GM04504 (cell line): Measurements from ENCODE around the gene HNF4A.
"Not testable (repeated sequence)": the region's sequence is repeated elsewhere in the genome, so short reads cannot be mapped to it uniquely, and the experiment has no call there.

ENCODE experiments used
- DNase-seq: peaks from one replicate; pipeline ENCODE4 v3.0.0-alpha.2; 2012; ENCODE audit warnings: low read depth

Gene HNF4A

GRCh38 chr20:44471481-44471882, 116.0 kb downstream of the HNF4A start:
- DNase-seq = no peak

GRCh38 chr20:44472283-44472682, 116.8 kb downstream of the HNF4A start:
- DNase-seq = not testable (repeated sequence)

- DNase-seq = no peak
Measured at GRCh38 chr20:44475372-44475693, 119.8 kb downstream of the HNF4A start.

GRCh38 chr20:44475694-44476560, 120.4 kb downstream of the HNF4A start, which contains the start of gene TTPAL:
TTPAL (plus strand) TSS chr20:44475874; CDS start chr20:44480000, 4,126 bp downstream.
- DNase-seq = peak; percentile 66

DNA sequence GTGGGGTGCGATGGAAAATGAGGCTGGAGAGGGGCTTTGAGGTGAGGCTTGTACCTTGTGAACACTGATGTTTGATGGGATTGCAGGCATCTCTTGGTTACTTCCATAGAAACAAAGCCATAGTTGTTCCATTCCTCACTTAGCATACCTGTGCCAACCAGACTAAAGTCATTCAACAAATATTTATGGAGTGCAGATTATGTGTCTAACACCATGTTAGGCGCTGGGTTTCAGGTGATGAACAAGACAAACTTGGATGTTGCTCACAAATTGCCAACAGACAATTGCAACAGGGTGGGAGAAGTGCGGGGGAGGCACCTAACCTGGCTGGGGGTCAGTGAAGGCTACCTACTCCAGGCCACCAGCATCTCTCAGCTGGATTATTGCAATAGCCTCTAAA, 121.7 kb downstream of the HNF4A start:
- DNase-seq = no peak

GRCh38 chr20:44478206-44478605, 122.7 kb downstream of the HNF4A start:
- no peak for DNase-seq

- DNase-seq = no peak
Measured at GRCh38 chr20:44479643-44480042, 124.1 kb downstream of the HNF4A start.

DNA sequence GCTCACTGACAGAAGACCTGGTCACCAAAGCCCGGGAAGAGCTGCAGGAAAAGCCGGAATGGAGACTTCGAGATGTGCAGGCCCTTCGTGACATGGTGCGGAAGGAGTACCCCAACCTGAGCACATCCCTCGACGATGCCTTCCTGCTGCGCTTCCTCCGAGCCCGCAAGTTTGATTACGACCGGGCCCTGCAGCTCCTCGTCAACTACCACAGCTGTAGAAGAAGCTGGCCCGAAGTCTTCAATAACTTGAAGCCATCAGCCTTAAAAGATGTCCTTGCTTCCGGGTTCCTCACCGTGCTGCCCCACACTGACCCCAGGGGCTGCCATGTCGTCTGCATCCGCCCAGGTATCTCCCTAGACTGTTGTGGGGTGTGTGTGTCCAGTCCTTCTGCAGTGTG, 124.6 kb downstream of the HNF4A start:
- no peak for DNase-seq

DNA sequence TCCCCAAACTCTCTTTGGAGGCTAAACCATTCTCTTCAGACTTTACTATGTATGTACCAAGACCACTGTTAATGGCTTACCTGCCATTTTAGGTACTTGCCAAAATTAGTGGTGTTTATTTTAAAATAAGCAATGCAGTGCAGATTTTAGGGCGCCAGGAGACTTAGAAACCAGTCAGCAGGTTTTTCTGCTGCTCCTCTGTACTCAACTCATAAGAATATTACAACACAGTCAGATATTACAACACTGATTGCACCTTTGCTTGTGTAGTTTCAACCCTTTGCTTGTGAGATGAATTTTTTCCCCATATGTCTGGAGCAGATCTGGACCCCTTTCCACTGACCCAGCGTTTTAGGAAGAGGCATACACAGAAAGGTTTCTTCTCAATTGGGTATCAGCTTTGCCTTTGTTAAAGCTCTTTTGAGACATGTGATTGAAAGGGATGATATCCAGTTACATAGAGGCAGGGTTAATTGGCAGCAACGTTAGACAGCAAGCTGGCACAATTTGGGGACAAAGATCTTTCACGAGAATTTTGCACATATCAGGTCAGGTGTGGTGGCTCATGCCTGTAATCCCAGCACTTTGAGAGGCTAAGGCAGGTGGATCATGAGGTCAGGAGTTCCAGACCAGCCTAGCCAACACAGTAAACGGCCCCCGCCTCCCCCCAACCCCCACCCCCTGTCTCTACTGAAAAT, 126.4 kb downstream of the HNF4A start:
- DNase-seq = no peak

DNA sequence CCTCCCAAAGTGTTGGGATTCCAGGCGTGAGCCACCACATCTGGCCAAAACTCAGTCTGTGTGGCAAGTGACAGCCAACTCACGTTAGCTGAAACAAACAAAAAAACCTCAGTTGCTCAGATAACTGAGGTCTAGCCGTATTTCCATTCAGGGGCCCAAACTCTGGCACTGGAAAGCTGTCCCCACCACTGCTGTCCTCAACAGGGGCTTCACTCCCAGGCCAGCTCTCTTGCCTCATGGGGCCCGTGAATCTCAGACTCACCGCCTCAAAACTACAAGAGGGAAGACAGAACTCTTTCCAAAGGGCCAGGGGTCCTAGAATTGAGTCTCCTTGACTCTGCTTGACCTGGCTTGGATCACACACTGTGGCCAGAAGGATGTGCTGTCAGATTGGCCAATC, 127.6 kb downstream of the HNF4A start:
- DNase-seq = no peak
